GM10248 (cell line): ENCODE results near the gene CLEC16A.

Experiments
- CTCF ChIA-PET: fragments of 300-600 bp; sonication (Branson Sonifier 250); formaldehyde crosslinking; extraction: SDS; loops from one replicate; lab custom pipeline; 2021; ENCODE audit warnings: antibody characterized with exemption; lab: Yijun Ruan, JAX
- POLR2A ChIA-PET: fragments of 350-650 bp; sonication (Branson Sonifier 250); formaldehyde crosslinking; extraction: SDS; loops from one replicate; lab custom pipeline; 2020; ENCODE audit warnings: antibody characterized with exemption; lab: Yijun Ruan, JAX
- DNase-seq: peaks from one replicate; pipeline ENCODE4 v3.0.0; 2012; ENCODE audit errors: extremely low spot score
- TF ChIP-seq, protein P1 (sequence below): IDR thresholded peaks from 2 replicates; pipeline ENCODE4 v1.5.1; 2012; ENCODE audit warnings: mild to moderate bottlenecking, low read depth; ENCODE audit errors: extremely low read depth, missing control alignments, control extremely low read depth

CLEC16A gene

DNA sequence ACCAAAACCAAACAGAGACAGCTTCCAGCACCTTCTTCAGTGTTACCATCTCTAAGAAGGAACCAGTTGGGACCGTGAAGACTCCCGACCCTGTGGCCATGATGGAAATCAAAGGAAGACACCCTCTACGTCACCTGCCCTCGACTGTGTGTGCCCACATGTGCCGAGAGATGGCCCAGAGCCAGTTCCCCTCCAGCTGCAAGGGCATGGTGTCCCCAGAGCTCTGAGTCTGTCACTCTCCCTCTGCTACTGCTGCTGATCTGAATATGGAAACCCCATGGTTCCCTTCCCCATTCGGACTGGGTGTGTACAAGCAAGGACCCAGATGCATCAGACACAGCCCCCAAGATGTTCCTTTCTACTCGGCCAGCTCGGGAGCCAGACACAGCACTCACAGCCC is 235.2 kb downstream of the CLEC16A start:
- TF ChIP-seq, protein P1, sequence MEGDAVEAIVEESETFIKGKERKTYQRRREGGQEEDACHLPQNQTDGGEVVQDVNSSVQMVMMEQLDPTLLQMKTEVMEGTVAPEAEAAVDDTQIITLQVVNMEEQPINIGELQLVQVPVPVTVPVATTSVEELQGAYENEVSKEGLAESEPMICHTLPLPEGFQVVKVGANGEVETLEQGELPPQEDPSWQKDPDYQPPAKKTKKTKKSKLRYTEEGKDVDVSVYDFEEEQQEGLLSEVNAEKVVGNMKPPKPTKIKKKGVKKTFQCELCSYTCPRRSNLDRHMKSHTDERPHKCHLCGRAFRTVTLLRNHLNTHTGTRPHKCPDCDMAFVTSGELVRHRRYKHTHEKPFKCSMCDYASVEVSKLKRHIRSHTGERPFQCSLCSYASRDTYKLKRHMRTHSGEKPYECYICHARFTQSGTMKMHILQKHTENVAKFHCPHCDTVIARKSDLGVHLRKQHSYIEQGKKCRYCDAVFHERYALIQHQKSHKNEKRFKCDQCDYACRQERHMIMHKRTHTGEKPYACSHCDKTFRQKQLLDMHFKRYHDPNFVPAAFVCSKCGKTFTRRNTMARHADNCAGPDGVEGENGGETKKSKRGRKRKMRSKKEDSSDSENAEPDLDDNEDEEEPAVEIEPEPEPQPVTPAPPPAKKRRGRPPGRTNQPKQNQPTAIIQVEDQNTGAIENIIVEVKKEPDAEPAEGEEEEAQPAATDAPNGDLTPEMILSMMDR, result no peak
- no peak for DNase-seq
- CTCF ChIA-PET, result interaction anchor here (1.8 kb wide), 1 partner anchor 196 kb away, joined by 6 read pairs; no protein-coding TSS in a partner anchor
- POLR2A ChIA-PET, result no interaction called here

DNA sequence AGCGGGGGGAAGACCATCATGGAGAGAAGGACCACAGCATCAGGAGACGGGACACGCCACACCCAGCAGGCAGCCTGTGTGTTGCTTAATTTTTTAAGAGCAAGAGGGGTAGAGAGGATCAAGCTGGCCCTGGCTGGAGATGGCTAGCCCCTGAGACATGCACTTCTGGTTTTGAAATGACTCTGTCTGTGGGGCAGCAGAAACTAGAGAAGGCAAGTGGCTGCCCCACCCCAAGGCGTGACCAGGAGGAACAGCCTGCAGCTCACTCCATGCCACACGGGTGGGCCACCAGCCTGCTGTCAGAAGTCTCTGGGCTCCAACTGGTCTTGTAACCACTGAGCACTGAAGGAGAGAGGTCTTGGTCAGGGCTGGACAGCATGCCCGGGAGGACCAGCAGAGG is 236.1 kb downstream of the CLEC16A start:
- peak; percentile 71 for DNase-seq
- ChIA-PET CTCF (interaction anchor here (0.9 to 2.5 kb wide), 7 partner anchors 9 to 197 kb away, joined by 3 to 7 read pairs (median 3); no protein-coding TSS in a partner anchor), POLR2A (interaction anchor here (1.0 kb wide), 1 partner anchor 74 kb away, joined by 3 read pairs; no protein-coding TSS in a partner anchor)
- TF ChIP-seq, protein P1, result no peak

DNA sequence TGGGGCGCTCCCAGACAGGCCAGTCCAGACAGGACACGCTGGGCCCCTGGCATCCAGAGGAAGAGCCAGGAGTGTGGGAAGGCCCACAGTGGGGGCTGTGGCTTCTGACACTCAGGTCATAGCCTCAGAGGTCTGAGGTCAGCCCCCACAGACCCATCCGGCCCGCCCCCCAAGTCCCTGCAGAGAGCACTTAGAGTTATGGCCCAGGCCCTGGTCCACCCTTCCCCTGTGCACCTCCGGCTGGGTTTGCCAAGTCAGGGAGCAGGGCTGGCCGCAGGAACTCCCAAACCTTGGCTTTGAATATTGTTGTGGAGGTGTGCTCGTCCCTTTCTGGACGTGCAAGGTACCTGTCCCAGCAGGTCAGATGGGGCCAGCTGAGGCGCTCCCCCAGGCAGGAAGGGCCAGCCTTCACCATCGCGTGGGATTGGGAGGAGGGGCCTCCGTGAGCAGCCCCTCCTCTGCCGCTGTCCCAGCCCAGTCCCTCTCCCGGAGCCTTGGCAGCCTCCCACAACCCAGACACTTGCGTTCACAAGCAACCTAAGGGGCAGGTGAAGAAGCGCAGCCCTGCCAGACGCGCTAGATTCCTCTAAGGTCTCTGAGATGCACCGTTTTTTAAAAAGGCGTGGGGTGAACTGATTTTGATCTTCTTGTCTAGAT is 237.0 kb downstream of the CLEC16A start:
- DNase-seq, result no peak
- TF ChIP-seq, protein P1, result no peak
- POLR2A ChIA-PET, result interaction anchor here (0.9 to 1.0 kb wide), 3 partner anchors 70 to 87 kb away, joined by 3 to 4 read pairs (median 3); no protein-coding TSS in a partner anchor
- CTCF ChIA-PET, result interaction anchor here (0.9 to 2.5 kb wide), 6 partner anchors 11 to 198 kb away, joined by 3 to 7 read pairs (median 4); no protein-coding TSS in a partner anchor

DNA sequence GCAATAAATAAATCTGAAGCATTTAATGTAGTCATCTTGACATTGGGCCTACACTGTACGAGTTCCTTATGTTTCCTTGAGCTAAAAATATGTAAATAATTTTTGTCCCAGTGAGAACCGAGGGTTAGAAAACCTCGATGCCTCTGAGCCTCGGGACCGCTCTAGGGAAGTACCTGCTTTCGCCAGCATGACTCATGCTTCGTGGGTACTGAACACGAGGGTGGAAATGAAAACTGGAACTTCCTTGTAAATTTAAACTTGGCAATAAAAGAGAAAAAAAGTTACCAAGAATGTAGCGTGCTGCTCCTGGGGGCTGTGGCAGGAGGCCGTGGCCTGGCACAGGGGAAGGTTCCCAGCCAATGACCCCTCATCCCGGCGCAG is 237.5 kb downstream of the CLEC16A start:
- ChIA-PET CTCF (interaction anchor here (0.9 to 2.5 kb wide), 7 partner anchors 10 to 219 kb away, joined by 3 to 7 read pairs (median 6); partner anchors contain the start of gene SOCS1), POLR2A (interaction anchor here (0.9 to 1.1 kb wide), 3 partner anchors 70 to 137 kb away, joined by 3 to 4 read pairs (median 3); no protein-coding TSS in a partner anchor)
- TF ChIP-seq, protein P1, result no peak
- no peak for DNase-seq

DNA sequence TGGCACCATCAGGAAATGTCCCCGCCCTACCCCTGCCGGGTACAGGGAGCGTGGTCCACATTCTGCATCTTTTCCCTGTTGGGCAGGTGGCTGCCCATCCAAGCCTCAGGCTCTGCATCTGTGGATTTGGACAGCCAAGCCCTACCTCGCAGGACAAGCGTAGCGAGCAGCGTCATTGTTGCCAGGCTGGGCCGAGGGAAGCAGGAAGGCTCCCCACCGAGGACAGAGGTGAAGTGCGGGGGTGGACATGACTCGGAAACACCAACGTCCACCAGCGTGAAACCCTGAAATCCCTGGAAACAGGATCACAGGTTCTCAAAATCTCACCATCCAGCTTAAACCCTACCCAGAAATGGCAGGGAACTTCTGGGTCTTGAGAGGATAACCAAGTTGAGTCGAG is 238.0 kb downstream of the CLEC16A start:
- DNase-seq, result no peak
- TF ChIP-seq, protein P1, result no peak
- ChIA-PET POLR2A (interaction anchor here (0.9 to 1.5 kb wide), 3 partner anchors 73 to 136 kb away, joined by 3 to 8 read pairs (median 3); partner anchors contain the start of gene SOCS1), CTCF (interaction anchor here (1.1 to 2.5 kb wide), 9 partner anchors 10 to 219 kb away, joined by 3 to 7 read pairs (median 5); partner anchors contain the start of gene SOCS1)

DNA sequence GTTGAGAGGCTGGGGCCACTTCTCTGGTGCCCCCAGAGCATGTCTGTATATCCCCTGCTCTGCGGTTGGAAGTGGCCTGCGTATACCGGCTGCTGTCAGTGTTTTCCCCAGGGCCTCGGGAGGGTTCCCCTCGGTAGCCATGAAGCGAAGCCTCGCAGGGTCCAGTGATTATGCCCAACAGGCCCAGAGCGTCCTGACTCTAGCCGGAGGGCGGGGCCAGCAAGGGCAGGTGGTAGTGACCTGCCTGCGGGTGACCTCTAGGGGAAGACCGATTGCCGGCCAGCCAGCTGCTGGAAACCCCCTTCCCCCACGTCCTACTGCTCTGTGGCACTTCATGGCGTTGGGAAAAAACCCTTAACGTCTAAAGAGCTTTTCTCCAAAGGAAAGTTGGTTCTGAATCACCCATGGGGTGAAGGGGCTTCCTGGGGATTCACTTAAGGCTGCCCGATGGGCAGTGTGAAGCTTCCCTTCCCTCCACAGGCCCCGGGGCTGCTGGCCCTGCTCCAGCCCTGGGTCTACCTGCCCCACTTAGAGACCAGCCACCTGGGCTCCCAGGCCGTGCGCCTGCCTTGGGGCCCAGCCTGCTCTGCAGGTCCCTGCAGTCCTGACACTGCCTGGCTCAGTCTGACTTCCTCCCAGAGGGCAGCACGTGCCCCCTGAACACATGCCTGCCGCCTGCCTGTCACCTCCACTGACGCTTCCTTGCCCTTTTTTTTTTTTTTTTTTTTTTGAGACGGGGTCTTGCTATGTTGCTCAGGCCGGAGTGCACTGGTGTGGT is 238.9 kb downstream of the CLEC16A start:
- TF ChIP-seq, protein P1, result peak; percentile 38
- POLR2A ChIA-PET, result interaction anchor here (1.1 to 1.5 kb wide), 2 partner anchors 72 to 136 kb away, joined by 3 to 8 read pairs; partner anchors contain the start of gene SOCS1
- DNase-seq, result peak; percentile 78
- CTCF ChIA-PET, result interaction anchor here (1.0 to 2.0 kb wide), 11 partner anchors 9 to 220 kb away, joined by 3 to 7 read pairs (median 4); partner anchors contain the start of gene SOCS1
